A673 (cell line): ENCODE results near the gene LANCL2.

ENCODE experiments used
- EZH2 ChIP-seq: fragments of 200-600 bp; sonication (generic); IDR thresholded peaks from 2 replicates; pipeline ENCODE4 v1.6.1; 2017; ENCODE audit warnings: borderline replicate concordance, low read depth, mild to moderate bottlenecking, mixed read lengths, antibody characterized with exemption, low read length; ENCODE audit not compliant: poor library complexity, severe bottlenecking
- TF ChIP-seq, protein P1 (sequence below): fragments of 300-800, 200-600 bp; sonication (generic); conservative IDR thresholded peaks from 2 replicates; pipeline ENCODE4 v1.5.1; 2017; ENCODE audit warnings: low read depth, mild to moderate bottlenecking, antibody characterized with exemption, low read length, moderate library complexity, mixed read lengths

DNA sequence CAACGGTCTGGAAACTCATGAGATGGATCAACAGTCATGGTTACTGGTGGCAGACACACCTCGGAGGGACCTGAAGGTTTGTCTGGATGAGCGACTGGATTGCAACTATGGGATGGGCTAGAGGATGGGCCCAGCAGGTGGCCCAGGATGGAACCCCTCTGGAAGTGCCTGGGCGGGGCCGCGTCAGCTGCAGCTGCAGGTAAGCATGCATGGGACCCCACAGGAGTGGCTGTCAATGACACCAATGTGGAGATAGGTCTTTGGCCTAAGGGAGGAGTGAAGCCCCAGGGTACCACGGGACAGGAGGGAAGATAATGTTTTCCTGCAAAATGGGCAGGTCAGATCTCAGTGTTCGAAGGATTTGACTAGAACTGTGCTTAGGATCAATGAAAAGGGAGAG lies 103.4 kb downstream of the LANCL2 start:
- TF ChIP-seq, protein P1, sequence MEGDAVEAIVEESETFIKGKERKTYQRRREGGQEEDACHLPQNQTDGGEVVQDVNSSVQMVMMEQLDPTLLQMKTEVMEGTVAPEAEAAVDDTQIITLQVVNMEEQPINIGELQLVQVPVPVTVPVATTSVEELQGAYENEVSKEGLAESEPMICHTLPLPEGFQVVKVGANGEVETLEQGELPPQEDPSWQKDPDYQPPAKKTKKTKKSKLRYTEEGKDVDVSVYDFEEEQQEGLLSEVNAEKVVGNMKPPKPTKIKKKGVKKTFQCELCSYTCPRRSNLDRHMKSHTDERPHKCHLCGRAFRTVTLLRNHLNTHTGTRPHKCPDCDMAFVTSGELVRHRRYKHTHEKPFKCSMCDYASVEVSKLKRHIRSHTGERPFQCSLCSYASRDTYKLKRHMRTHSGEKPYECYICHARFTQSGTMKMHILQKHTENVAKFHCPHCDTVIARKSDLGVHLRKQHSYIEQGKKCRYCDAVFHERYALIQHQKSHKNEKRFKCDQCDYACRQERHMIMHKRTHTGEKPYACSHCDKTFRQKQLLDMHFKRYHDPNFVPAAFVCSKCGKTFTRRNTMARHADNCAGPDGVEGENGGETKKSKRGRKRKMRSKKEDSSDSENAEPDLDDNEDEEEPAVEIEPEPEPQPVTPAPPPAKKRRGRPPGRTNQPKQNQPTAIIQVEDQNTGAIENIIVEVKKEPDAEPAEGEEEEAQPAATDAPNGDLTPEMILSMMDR, result no peak
- no peak for TF ChIP-seq EZH2
